ENCODE data around the gene FAM234B.

Gene FAM234B

GRCh38 chr12:13062669-13063068, 18.5 kb downstream of the FAM234B start:
- no peak for TF ChIP-seq GATA3 (IDR thresholded peaks at IDR 0.05; ENCODE audit: low read depth, low read length)
- no peak for TF ChIP-seq GATA2 (IDR thresholded peaks at IDR 0.05; ENCODE audit: low read depth, low read length)

- no peak for TF ChIP-seq GATA2 (IDR thresholded peaks at IDR 0.05; ENCODE audit: low read depth, low read length)
- TF ChIP-seq GATA3 (IDR thresholded peaks at IDR 0.05; ENCODE audit: low read depth, low read length) = no peak
Measured at GRCh38 chr12:13066014-13066413, 21.8 kb downstream of the FAM234B start.

DNA sequence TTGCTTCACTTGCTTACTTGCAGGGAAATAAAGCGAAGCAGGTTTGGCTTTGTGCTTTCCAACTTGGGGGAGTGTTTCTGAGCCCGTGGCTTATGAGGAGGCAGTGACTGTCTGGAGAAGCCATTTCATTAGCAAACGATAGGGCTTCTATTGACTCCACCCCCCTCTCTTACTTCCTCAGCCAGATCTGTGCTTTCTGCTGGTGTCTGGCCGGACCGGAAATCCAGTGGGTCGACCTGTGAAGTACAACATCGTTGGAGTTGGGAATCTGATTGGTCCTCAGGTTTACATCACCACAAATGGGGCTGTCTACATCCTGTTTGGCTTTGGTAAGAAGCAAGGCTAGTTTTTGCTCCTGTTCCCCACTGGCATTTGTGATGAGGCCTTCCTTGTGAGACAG, 22.3 kb downstream of the FAM234B start:
- TF ChIP-seq GATA3 (IDR thresholded peaks at IDR 0.05; ENCODE audit: low read depth, low read length) (no peak), GATA2 (IDR thresholded peaks at IDR 0.05; ENCODE audit: low read depth, low read length) (no peak)

- no peak for TF ChIP-seq GATA2 (IDR thresholded peaks at IDR 0.05; ENCODE audit: low read depth, low read length)
- no peak for TF ChIP-seq GATA3 (IDR thresholded peaks at IDR 0.05; ENCODE audit: low read depth, low read length)
Measured at GRCh38 chr12:13067322-13067721, 23.1 kb downstream of the FAM234B start.

GRCh38 chr12:13069380-13069779, 25.2 kb downstream of the FAM234B start:
- no peak for TF ChIP-seq GATA2 (IDR thresholded peaks at IDR 0.05; ENCODE audit: low read depth, low read length)

DNA sequence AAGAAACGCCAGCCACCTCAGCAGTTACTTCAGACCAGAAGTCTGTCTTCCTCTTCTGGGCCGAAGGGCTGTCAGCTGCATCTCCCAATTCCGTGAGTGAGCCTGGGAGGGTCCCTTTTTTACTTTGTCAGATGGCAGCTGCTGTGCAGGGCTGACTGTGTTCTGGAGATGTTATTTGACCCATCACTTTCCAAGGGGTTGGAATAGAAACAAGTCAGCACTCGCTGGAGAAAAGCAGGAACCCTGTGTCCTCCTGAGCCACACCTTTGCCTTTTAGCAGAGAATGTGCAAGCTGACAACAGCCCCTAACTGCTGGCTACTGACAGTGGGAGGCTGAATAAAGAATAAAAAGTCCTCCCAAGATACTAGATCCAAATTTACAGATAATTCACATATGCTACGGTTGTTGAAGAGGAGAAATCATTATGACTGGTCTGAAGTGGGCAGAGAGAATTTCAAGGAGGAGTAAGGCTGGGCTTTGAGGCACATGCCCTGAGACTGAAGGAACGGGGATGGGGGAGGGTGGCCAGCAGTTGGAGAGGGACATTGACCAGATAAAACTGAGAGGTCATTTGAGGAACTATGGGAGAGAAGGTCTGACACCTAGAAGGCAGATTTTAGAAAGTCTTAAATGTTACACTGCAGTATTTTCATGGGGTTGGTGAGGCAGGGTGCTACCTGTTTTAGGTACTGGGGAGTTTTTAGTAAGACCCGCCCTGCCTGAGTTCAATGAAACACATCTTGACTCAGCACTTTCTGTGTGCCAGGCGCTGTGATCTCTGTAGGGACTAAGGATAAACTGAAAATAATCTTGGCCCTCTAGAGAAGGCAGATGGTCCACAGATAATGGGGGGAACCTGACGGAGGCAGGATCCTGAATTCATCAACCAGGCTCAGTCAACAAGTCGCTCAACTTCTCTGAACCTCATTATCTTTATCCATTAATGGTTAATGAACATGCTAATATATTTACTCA, 27.4 kb downstream of the FAM234B start:
- TF ChIP-seq GATA3 (IDR thresholded peaks at IDR 0.05; ENCODE audit: low read depth, low read length) (no peak), GATA2 (IDR thresholded peaks at IDR 0.05; ENCODE audit: low read depth, low read length) (no peak)

- TF ChIP-seq GATA2 (IDR thresholded peaks at IDR 0.05; ENCODE audit: low read depth, low read length) (no peak), GATA3 (IDR thresholded peaks at IDR 0.05; ENCODE audit: low read depth, low read length) (no peak)
Measured at GRCh38 chr12:13073173-13073572, 29.0 kb downstream of the FAM234B start.

GRCh38 chr12:13074396-13075117, 30.4 kb downstream of the FAM234B start:
- TF ChIP-seq GATA2 (IDR thresholded peaks at IDR 0.05; ENCODE audit: low read depth, low read length) = no peak
- no peak for TF ChIP-seq GATA3 (IDR thresholded peaks at IDR 0.05; ENCODE audit: low read depth, low read length)

GRCh38 chr12:13075118-13075480, 30.9 kb downstream of the FAM234B start:
- TF ChIP-seq GATA2 (IDR thresholded peaks at IDR 0.05; ENCODE audit: low read depth, low read length) (no peak), GATA3 (IDR thresholded peaks at IDR 0.05; ENCODE audit: low read depth, low read length) (no peak)

DNA sequence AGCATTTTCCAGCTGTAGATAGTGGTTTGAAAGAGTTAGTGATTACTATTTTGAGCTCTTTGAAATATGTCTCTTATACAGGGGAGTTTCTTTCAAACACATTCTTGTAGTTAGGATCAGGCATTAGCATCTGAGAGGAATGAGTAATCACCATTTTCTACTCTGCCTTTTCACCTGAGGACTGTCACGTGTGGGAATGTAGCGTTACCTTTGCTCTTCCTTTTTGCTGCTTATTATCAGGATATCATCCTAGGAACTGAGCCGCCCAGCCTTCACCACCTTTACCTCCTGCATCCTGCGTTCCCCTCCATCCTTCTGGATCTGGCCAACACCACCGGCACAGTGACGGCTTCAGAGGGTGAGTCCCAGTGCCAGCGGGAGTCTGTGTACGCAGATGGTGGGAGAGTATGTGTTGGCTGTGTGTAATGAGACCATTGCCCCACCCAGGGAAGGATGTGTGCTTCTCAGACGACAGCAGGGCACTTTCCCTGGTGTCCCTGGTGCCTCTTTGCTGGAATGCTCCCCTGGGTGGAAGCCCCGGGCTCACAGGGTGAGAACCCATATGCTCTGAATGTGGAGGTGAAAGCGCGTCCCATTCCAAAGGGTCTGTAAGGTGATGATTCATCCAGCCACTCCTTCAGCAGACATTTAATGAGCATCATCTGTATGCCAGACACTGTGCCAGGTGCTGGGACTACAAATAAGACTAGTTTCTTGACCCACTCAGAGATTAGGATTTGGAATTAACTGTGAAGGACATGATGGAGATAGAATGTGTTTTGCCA, 31.8 kb downstream of the FAM234B start:
- TF ChIP-seq GATA2 (IDR thresholded peaks at IDR 0.05; ENCODE audit: low read depth, low read length) (no peak), GATA3 (IDR thresholded peaks at IDR 0.05; ENCODE audit: low read depth, low read length) (no peak)

GRCh38 chr12:13079440-13079906, 35.3 kb downstream of the FAM234B start:
- TF ChIP-seq GATA3 (IDR thresholded peaks at IDR 0.05; ENCODE audit: low read depth, low read length) = no peak
- no peak for TF ChIP-seq GATA2 (IDR thresholded peaks at IDR 0.05; ENCODE audit: low read depth, low read length)

- TF ChIP-seq GATA3 (IDR thresholded peaks at IDR 0.05; ENCODE audit: low read depth, low read length) (no peak), GATA2 (IDR thresholded peaks at IDR 0.05; ENCODE audit: low read depth, low read length) (no peak)
Measured at GRCh38 chr12:13080266-13080665, 36.1 kb downstream of the FAM234B start.

DNA sequence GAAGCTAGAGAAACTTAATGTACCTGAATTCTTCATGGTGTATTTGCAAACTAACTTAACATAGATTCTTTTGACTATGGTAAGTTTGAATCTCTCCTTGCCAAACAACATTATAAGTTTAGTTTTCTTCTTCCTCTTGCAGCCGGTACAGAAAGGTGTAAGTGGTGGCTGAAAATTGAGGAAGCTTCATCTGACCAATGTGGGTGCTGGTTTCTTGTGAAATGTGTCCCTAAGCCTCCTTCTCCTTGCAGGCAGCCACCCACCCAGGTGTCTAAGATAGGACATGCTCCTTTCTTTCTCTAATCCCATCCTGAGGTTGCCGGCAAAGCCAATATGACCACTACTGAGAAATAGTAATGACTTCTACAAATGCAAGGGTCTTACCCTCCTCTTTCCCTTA, 38.7 kb downstream of the FAM234B start:
- TF ChIP-seq GATA2 (IDR thresholded peaks at IDR 0.05; ENCODE audit: low read depth, low read length) (no peak), GATA3 (IDR thresholded peaks at IDR 0.05; ENCODE audit: low read depth, low read length) (no peak)
